Neuronal stem cell (in vitro differentiated cells): Measurements from ENCODE around the gene PDRG1.

Source experiments
- DNase-seq: peaks from one replicate; pipeline ENCODE4 v3.0.0-alpha.2; 2013; ENCODE audit warnings: low spot score
- H2AFZ ChIP-seq: one replicate; pipeline ENCODE4 v1.6.1; 2013; ENCODE audit warnings: mild to moderate bottlenecking, low read length, inconsistent platforms
- H2AK5ac ChIP-seq: 2 replicates; pipeline ENCODE4 v1.6.1; 2013; ENCODE audit warnings: low read depth, mild to moderate bottlenecking, inconsistent platforms, low read length, moderate library complexity, mixed read lengths
- H2BK120ac ChIP-seq: 2 replicates; pipeline ENCODE4 v1.6.1; 2013; ENCODE audit warnings: low read depth, mild to moderate bottlenecking, inconsistent platforms, low read length, moderate library complexity, mixed read lengths
- H2BK12ac ChIP-seq: one replicate; pipeline ENCODE4 v1.6.1; 2013; ENCODE audit warnings: low read length, inconsistent platforms
- H2BK15ac ChIP-seq: 2 replicates; pipeline ENCODE4 v1.6.1; 2013; ENCODE audit warnings: mild to moderate bottlenecking, low read length, inconsistent platforms, mixed read lengths
- H2BK5ac ChIP-seq: one replicate; pipeline ENCODE4 v1.6.1; 2013; ENCODE audit warnings: inconsistent platforms, mild to moderate bottlenecking, low read length, moderate library complexity
- H3K14ac ChIP-seq: one replicate; pipeline ENCODE4 v1.6.1; 2013; ENCODE audit warnings: low read length, inconsistent platforms
- H3K18ac ChIP-seq: 2 replicates; pipeline ENCODE4 v1.6.1; 2013; ENCODE audit warnings: low read length, inconsistent platforms
- H3K23ac ChIP-seq: 2 replicates; pipeline ENCODE4 v1.6.1; 2013; ENCODE audit warnings: low read depth, mild to moderate bottlenecking, mixed read lengths, low read length, inconsistent platforms; ENCODE audit not compliant: poor library complexity
- H3K27ac ChIP-seq: replicated peaks from 3 replicates; pipeline ENCODE4 v1.5.1; 2013; ENCODE audit warnings: low read length, inconsistent platforms
- H3K27me3 ChIP-seq, 3 experiments: 2 replicates each; pipeline ENCODE4 v1.6.1; 2013; ENCODE audit warnings: low read length in 3 of 3, mild to moderate bottlenecking in 2 of 3, inconsistent platforms in 1 of 3, low read depth in 1 of 3, mixed read lengths in 1 of 3, moderate library complexity in 1 of 3; ENCODE audit not compliant: control insufficient read depth in 3 of 3, insufficient read depth in 3 of 3
- H3K36me3 ChIP-seq, 2 donors: replicated peaks in 1 of 2; 2 replicates each; pipeline ENCODE4 v1.6.1; 2013; ENCODE audit warnings: low read length in 2 of 2; ENCODE audit not compliant: control insufficient read depth in 2 of 2, insufficient read depth in 2 of 2
- H3K4ac ChIP-seq: 2 replicates; pipeline ENCODE4 v1.6.1; 2013; ENCODE audit warnings: inconsistent platforms, mild to moderate bottlenecking, low read length, moderate library complexity
- H3K4me1 ChIP-seq, 2 donors: 1 replicate in 1 of 2; 2 replicates in 1 of 2; pipeline ENCODE4 v1.6.1; 2013; ENCODE audit warnings: low read length in 2 of 2, low read depth in 1 of 2; ENCODE audit not compliant: control insufficient read depth in 2 of 2, insufficient read depth in 1 of 2
- H3K4me2 ChIP-seq: one replicate; pipeline ENCODE4 v1.6.1; 2013; ENCODE audit warnings: mild to moderate bottlenecking, low read length, inconsistent platforms; ENCODE audit not compliant: insufficient read depth, poor library complexity, severe bottlenecking
- H3K4me3 ChIP-seq, 2 donors: 2 replicates each; pipeline ENCODE4 v1.5.1; 2013; ENCODE audit warnings: low read length in 2 of 2, mild to moderate bottlenecking in 2 of 2, inconsistent platforms in 1 of 2, moderate library complexity in 1 of 2
- H3K79me1 ChIP-seq: one replicate; pipeline ENCODE4 v1.6.1; 2013; ENCODE audit warnings: low read depth, mild to moderate bottlenecking, inconsistent platforms, low read length, moderate library complexity
- H3K9ac ChIP-seq: one replicate; pipeline ENCODE4 v1.6.1; 2013; ENCODE audit warnings: mild to moderate bottlenecking, low read depth, low read length, inconsistent platforms; ENCODE audit not compliant: poor library complexity
- H3K9me3 ChIP-seq, 2 donors: replicated peaks in 1 of 2; 2 replicates each; pipeline versions ENCODE3 to v1.6.1; 2013; ENCODE audit warnings: low read length in 2 of 2, mild to moderate bottlenecking in 2 of 2, inconsistent platforms in 1 of 2, low read depth in 1 of 2, mixed read lengths in 1 of 2, moderate library complexity in 1 of 2; ENCODE audit not compliant: control insufficient read depth in 2 of 2, insufficient read depth in 1 of 2
- H4K8ac ChIP-seq: one replicate; pipeline ENCODE4 v1.6.1; 2013; ENCODE audit warnings: low read depth, mild to moderate bottlenecking, inconsistent platforms, low read length, moderate library complexity
- H4K91ac ChIP-seq: one replicate; pipeline ENCODE4 v1.6.1; 2013; ENCODE audit warnings: low read length, low read depth, mild to moderate bottlenecking, inconsistent platforms; ENCODE audit not compliant: poor library complexity
- WGBS, 2 donors: extraction: QIAGEN DNeasy Blood & Tissue Kit; methylation state at CpG; one replicate each; pipeline ENCODE4 v1.1.7; 2013; ENCODE audit warnings: missing lambda C conversion rate in 2 of 2, mixed read lengths in 1 of 2; ENCODE audit not compliant: insufficient read length in 2 of 2, insufficient replicate concordance in 1 of 2; ENCODE audit errors: extremely low coverage in 2 of 2; 5-methylcytosine and 5-hydroxymethylcytosine counted together

PDRG1 gene

DNA sequence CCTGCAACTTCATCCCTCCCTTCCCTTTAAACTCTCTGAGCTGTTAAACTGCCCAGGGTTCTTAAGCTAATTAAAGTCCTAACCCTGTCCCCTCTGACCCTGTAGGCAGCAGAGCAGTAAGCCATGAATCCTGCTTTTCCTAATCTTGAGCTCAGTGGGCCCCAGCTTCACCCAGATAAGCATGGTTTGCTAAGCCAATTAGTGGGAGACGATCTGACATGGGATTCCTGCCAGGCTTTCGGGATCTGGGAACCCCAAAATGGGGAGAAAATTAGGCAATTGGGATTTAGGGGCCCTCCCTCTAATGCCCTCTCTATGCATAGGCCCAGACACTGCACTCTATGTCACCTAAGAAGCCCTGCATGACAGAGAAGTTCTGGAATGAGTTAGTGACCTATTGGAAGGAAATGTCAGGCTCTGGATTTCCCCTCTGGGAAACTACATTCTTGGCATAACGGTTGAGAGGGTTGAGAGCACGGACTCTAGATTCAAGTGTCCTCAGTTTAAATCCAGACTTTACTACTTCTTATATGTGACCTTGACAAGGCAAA is 20.7 kb upstream of the PDRG1 start:
- H3K9ac ChIP-seq = no peak overlapping the region
- H3K9me3 ChIP-seq = no peaks in the 10 kb centered on the region
- H3K79me1 ChIP-seq = no peaks in the 10 kb centered on the region
- no peak overlapping the region for H4K91ac ChIP-seq
- no peak overlapping the region for H2BK15ac ChIP-seq
- WGBS, 2 donors = no CpG with 5 or more reads among the region's 4 CpGs
- no peak overlapping the region for H3K4me2 ChIP-seq
- H2AK5ac ChIP-seq = no peak overlapping the region
- no peak overlapping the region for H3K23ac ChIP-seq
- H2BK120ac ChIP-seq = no peak overlapping the region
- no peak overlapping the region for H3K4ac ChIP-seq
- peaks cover 11 to 16% of the 10 kb centered on the region in 2 donors for H3K4me1 ChIP-seq
- peaks cover 0 to 38% (median 7%) of the 10 kb centered on the region in 3 experiments for H3K27me3 ChIP-seq
- H2BK5ac ChIP-seq = no peak overlapping the region
- H2AFZ ChIP-seq = no peak overlapping the region
- no peak overlapping the region for H3K4me3 ChIP-seq
- H3K18ac ChIP-seq = no peak overlapping the region
- no peak overlapping the region for H3K14ac ChIP-seq
- H3K36me3 ChIP-seq = no peaks in the 10 kb centered on the region
- no peak for DNase-seq
- peak overlapping the region; percentile 32 for H3K27ac ChIP-seq
- no peak overlapping the region for H2BK12ac ChIP-seq
- H4K8ac ChIP-seq = no peak overlapping the region

- Histone ChIP-seq H3K18ac (no peak overlapping the region), H4K8ac (no peak overlapping the region), H2BK15ac (no peak overlapping the region), H2BK120ac (no peak overlapping the region), H3K4ac (no peak overlapping the region), H2BK5ac (no peak overlapping the region), H2BK12ac (no peak overlapping the region), H3K79me1 (no peaks in the 10 kb centered on the region), H3K23ac (no peak overlapping the region), H3K27me3 (peaks cover 0 to 61% (median 12%) of the 10 kb centered on the region in 3 experiments), H4K91ac (no peak overlapping the region), H3K9ac (no peak overlapping the region), H3K9me3 (no peaks in the 10 kb centered on the region), H2AK5ac (no peak overlapping the region), H3K4me3 (no peak overlapping the region), H3K4me1 (peaks cover 6 to 13% of the 10 kb centered on the region in 2 donors), H3K27ac (no peak overlapping the region), H3K14ac (no peak overlapping the region), H3K4me2 (no peak overlapping the region), H2AFZ (no peak overlapping the region), H3K36me3 (no peaks in the 10 kb centered on the region)
- no peak for DNase-seq
- no CpG with 5 or more reads among the region's 5 CpGs for whole genome bisulfite sequencing, 2 donors
These were observed 18.1 kb upstream of the PDRG1 start for GRCh38 chr20:31969991-31970390.

DNA sequence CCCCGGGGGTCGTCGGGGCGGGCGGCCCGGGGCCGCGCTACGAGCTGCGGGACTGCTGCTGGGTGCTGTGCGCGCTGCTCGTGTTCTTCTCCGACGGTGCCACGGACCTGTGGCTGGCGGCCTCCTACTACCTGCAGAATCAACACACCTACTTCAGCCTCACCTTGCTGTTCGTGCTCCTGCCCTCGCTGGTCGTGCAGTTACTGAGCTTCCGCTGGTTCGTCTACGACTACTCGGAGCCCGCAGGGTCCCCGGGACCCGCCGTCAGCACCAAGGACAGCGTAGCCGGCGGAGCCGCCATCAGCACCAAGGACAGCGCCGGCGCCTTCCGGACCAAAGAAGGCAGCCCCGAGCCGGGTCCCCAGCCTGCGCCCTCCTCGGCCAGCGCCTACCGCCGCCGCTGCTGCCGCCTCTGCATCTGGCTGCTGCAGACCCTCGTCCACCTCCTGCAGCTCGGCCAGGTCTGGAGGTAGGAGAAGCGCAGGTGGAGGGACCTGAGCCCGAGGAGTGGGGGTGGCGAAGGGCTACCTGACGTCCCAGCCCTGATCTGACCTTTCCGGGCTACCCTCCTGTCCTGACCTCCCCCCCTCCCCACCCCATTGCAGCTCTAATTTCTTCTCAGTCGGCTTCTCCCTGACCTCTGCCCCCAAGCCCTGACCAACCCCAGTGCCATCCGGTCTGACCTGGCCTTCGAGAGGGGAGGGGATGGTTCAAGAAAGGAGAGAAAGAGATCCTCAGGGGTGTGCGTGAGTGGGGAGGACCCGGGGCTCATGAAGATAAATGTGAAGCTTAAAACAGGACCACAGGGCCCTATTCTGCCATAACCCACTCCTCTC is 16.7 kb upstream of the PDRG1 start:
- H3K9ac ChIP-seq = no peak overlapping the region
- no peak overlapping the region for H2BK15ac ChIP-seq
- no peaks in the 10 kb centered on the region for H3K36me3 ChIP-seq
- no peak overlapping the region for H2BK120ac ChIP-seq
- H3K9me3 ChIP-seq = no peaks in the 10 kb centered on the region
- no peak overlapping the region for H3K14ac ChIP-seq
- no CpG with 5 or more reads among the region's 57 CpGs for WGBS, 2 donors
- peak; percentile 92 for DNase-seq
- H4K8ac ChIP-seq = no peak overlapping the region
- H2BK12ac ChIP-seq = no peak overlapping the region
- H2AFZ ChIP-seq = peak overlapping the region; percentile 77
- H3K18ac ChIP-seq = no peak overlapping the region
- H3K4me3 ChIP-seq = peak overlapping the region; percentile 51 to 64
- H2BK5ac ChIP-seq = no peak overlapping the region
- H2AK5ac ChIP-seq = no peak overlapping the region
- no peak overlapping the region for H3K4ac ChIP-seq
- H3K4me1 ChIP-seq = peaks cover 4 to 6% of the 10 kb centered on the region in 2 donors
- peaks cover 0 to 74% (median 12%) of the 10 kb centered on the region in 3 experiments for H3K27me3 ChIP-seq
- no peak overlapping the region for H3K27ac ChIP-seq
- peak overlapping the region; percentile 88 for H3K4me2 ChIP-seq
- no peak overlapping the region for H4K91ac ChIP-seq
- H3K79me1 ChIP-seq = no peaks in the 10 kb centered on the region
- H3K23ac ChIP-seq = peak overlapping the region; percentile 45

GRCh38 chr20:31967830-31968249 is 16.0 kb upstream of the PDRG1 start, which contains the start of gene XKR7:
TSS of gene XKR7 (plus strand) at chr20:31968151. CDS start at chr20:31968176, 25 bp downstream.
- Histone ChIP-seq H3K18ac (no peak within 1 kb of the TSS), H3K36me3 (no peaks in the 10 kb centered on the region), H4K8ac (no peak within 1 kb of the TSS), H3K23ac (peak within 1 kb of the TSS; percentile 45), H3K9me3 (no peaks in the 10 kb centered on the region), H4K91ac (no peak within 1 kb of the TSS), H2BK12ac (no peak within 1 kb of the TSS), H2AK5ac (no peak within 1 kb of the TSS), H2BK5ac (no peak within 1 kb of the TSS), H2BK15ac (no peak within 1 kb of the TSS), H2BK120ac (no peak within 1 kb of the TSS), H3K14ac (no peak within 1 kb of the TSS), H3K27ac (no peak within 1 kb of the TSS), H3K27me3 (peaks cover 0 to 78% (median 12%) of the 10 kb centered on the region in 3 experiments), H3K9ac (no peak within 1 kb of the TSS), H3K4me3 (peak within 1 kb of the TSS; percentile 51 to 64), H3K4me1 (peaks cover 4 to 6% of the 10 kb centered on the region in 2 donors), H2AFZ (peak within 1 kb of the TSS; percentile 77), H3K79me1 (no peaks in the 10 kb centered on the region), H3K4ac (no peak within 1 kb of the TSS), H3K4me2 (peak within 1 kb of the TSS; percentile 88)
- no CpG with 5 or more reads among the region's 38 CpGs for WGBS, 2 donors
- DNase-seq = peak; percentile 20
